HepG2 (cell line): ENCODE results near the gene KRTAP29-1.

Experiments
- BCLAF1 ChIP-seq: fragments of 450-650 bp; IDR thresholded peaks from 2 replicates; pipeline ENCODE4 v1.6.1; 2017; ENCODE audit warnings: mild to moderate bottlenecking
- CTCF ChIP-seq: sonication (generic); formaldehyde crosslinking; IDR thresholded peaks from 2 replicates; pipeline ENCODE4 v1.5.0; 2020; ENCODE audit warnings: mild to moderate bottlenecking, missing genetic modification reagents, moderate library complexity
- EP300 ChIP-seq, 3 experiments: sonication (generic) in 1 of 3; formaldehyde crosslinking in 1 of 3; IDR thresholded peaks; 2 replicates each; pipeline versions ENCODE4 v1.5.1 to v1.6.1; 2011 to 2020; ENCODE audit warnings: low read depth in 2 of 3, low read length in 2 of 3, borderline replicate concordance in 1 of 3, improper control_type of control experiment in 1 of 3, mild to moderate bottlenecking in 1 of 3, missing genetic modification reagents in 1 of 3, moderate library complexity in 1 of 3
- ETS1 ChIP-seq: sonication (generic); formaldehyde crosslinking; IDR thresholded peaks from 2 replicates; pipeline ENCODE4 v1.4.0; 2020; ENCODE audit warnings: missing genetic modification reagents
- EZH2 ChIP-seq: conservative IDR thresholded peaks from 2 replicates; pipeline ENCODE4 v1.6.1; 2012; ENCODE audit warnings: mild to moderate bottlenecking, low read depth, low read length, moderate library complexity
- JUND ChIP-seq: sonication (generic); formaldehyde crosslinking; IDR thresholded peaks from 2 replicates; pipeline ENCODE4 v1.8.0; 2022; ENCODE audit warnings: mild to moderate bottlenecking, missing genetic modification reagents
- PRDM15 ChIP-seq: sonication (generic); formaldehyde crosslinking; IDR thresholded peaks from 2 replicates; pipeline ENCODE4 v1.4.0; 2020; ENCODE audit warnings: missing genetic modification reagents
- SMAD1 ChIP-seq: sonication (generic); formaldehyde crosslinking; IDR thresholded peaks from 2 replicates; pipeline ENCODE4 v1.4.0; 2020; ENCODE audit warnings: missing genetic modification reagents, low read depth, mild to moderate bottlenecking, borderline replicate concordance
- ZNF280B ChIP-seq: sonication (generic); formaldehyde crosslinking; IDR thresholded peaks from 2 replicates; pipeline ENCODE4 v1.5.0; 2020; ENCODE audit warnings: missing genetic modification reagents, mild to moderate bottlenecking, borderline replicate concordance

GRCh38 chr17:41287050-41287449, 15.6 kb downstream of the KRTAP29-1 start:
- TF ChIP-seq JUND (CRISPR knock-in tag) (no peak), SMAD1 (CRISPR knock-in tag) (no peak), BCLAF1 (no peak), ZNF280B (CRISPR knock-in tag) (no peak), EP300 (IDR thresholded peaks at IDR 0.05; ENCODE audit: low read depth in 2 of 2, low read length in 2 of 2) (no peak; a peak in 1 of 4 replicates), EP300 (CRISPR knock-in tag; IDR thresholded peaks at IDR 0.05; ENCODE audit: borderline replicate concordance) (no peak), EZH2 (no peak), CTCF (no peak), PRDM15 (no peak), ETS1 (no peak)
